Pancreas (tissue), 10 donors: Measurements from ENCODE around the gene HOXC10. TPM values are rescaled to one million over a fixed set of nuclear protein-coding genes. Genes with fewer than 3 reads are reported as not detected.

Experiments
- ATAC-seq, 4 donors: fragments of 200-7000 bp; cut with Tn5 transposase; one replicate each; pipeline versions ENCODE4 v1.8.0 to v1.9.1; 2020; ENCODE audit warnings: mild to moderate bottlenecking in 4 of 4, moderate library complexity in 4 of 4
- DNase-seq, 6 donors: peaks; one replicate each; pipeline ENCODE4 v3.0.0-alpha.2; 2020
- FAIRE-seq: peaks from 2 replicates; lab custom pipeline; 2012; peaks lifted over from hg19 to GRCh38; lab: Jason Lieb, UNC
- H3K27ac ChIP-seq, 4 donors: fragments of 200-600 bp; sonication (generic); 1 replicate in 3 of 4; 2 replicates in 1 of 4; pipeline versions ENCODE4 v1.5.0 to v1.8.0; 2020
- H3K27me3 ChIP-seq, 4 donors: fragments of 200-600 bp; one replicate each; pipeline ENCODE4 v1.8.0; 2021
- H3K36me3 ChIP-seq, 3 donors: fragments of 200-600 bp; sonication (generic) in 1 of 3; one replicate each; pipeline versions ENCODE4 v1.5.0 to v1.8.0; 2020 to 2021
- H3K4me1 ChIP-seq, 3 donors: fragments of 200-600 bp; one replicate each; pipeline ENCODE4 v1.8.0; 2021
- H3K4me3 ChIP-seq, 4 donors: fragments of 200-600 bp; sonication (generic) in 2 of 4; one replicate each; pipeline versions ENCODE4 v1.5.0 to v1.8.0; 2020 to 2021
- H3K9me3 ChIP-seq, 4 donors: fragments of 200-600 bp; one replicate each; pipeline ENCODE4 v1.8.0; 2021
- WGBS, 2 donors: extraction: QIAGEN DNeasy Blood & Tissue Kit; methylation state at CpG; one replicate each; pipeline ENCODE4 v1.1.7; 2013; 5-methylcytosine and 5-hydroxymethylcytosine counted together
- intact Hi-C, 3 donors: fragments of 100-400 bp; cut with DNase I; formaldehyde crosslinking; loops; one replicate each; pipeline versions ENCODE4 v1.11.1 to v1.14.2; 2022
- polyA plus RNA-seq, 2 donors: library from polyadenylated mRNA; stranded (reverse); fragments of 200-250 nt; gene quantifications; one replicate each; pipeline ENCODE4 v1.2.3, GENCODE V29; 2013
- total RNA-seq, 6 donors: library from RNA; stranded (reverse); fragmentation: NEBNext Ultra II Directional in 4 of 6; extraction: Animal tissue kit (Norgen Biotek cat#: 25700) in 4 of 6; gene quantifications; one replicate each; pipeline versions ENCODE4 v1.2.1 to v1.2.4, GENCODE V29; 2021 to 2023
- TF ChIP-seq, protein P1 (sequence below), 4 donors: fragments of 200-600 bp; sonication (generic) in 3 of 4; IDR thresholded peaks; one replicate each; pipeline versions ENCODE4 v1.5.0 to v1.8.0; 2021; ENCODE audit warnings: antibody characterized with exemption in 4 of 4
- donor health status: healthy with polysubstance abuse.
- donor health status: DM: no; HTN: no; CAD: no; lungs with moderate emphysema.
- donor health status: DM: no; HTN: no; CAD: no.
- donor health status: control.
- donor health status: control.
- donor health status: Bipolar disorder and iron deficiency.
- donor health status: DM: yes; HTN: yes; CAD: no.
- donor health status: DM: no; HTN: no; CAD: no.
- donor health status: DM: no; HTN: no; CAD: no.
- donor health status: DM: yes; HTN: yes; CAD: no.

HOXC10 gene
- total and polyA plus RNA-seq, 8 donors: 0.08 to 0.16 TPM; not detected in 6

DNA sequence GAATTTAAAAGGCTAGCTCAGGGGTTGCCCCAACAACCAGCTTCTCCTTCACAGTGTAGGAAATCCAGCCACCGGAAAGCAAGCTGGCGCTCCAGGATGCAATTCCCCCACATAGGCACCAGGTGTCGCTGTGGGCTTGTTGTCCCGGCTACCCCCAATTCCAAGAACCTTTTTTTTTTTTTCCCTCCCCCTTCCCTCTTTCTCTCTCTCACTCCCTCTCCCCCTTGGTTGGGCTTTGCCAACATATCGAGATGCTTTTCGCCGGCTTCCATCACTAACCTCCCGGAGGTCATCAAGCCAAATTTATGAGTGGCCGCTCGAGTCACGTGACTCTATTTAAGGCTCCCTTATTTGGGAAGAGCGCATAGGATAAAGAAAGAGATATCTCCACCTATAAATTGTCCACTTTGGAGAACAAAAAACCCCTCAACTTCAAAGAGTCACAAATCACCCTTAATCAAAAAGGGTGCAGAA is 47.7 kb downstream of the HOXC10 start, which contains the start of gene HOXC5:
Gene HOXC5 (plus strand): TSS at position 424 of the 474 bp plus-strand sequence. CDS start 73 bp downstream, outside the sequence.
- TF ChIP-seq, protein P1, sequence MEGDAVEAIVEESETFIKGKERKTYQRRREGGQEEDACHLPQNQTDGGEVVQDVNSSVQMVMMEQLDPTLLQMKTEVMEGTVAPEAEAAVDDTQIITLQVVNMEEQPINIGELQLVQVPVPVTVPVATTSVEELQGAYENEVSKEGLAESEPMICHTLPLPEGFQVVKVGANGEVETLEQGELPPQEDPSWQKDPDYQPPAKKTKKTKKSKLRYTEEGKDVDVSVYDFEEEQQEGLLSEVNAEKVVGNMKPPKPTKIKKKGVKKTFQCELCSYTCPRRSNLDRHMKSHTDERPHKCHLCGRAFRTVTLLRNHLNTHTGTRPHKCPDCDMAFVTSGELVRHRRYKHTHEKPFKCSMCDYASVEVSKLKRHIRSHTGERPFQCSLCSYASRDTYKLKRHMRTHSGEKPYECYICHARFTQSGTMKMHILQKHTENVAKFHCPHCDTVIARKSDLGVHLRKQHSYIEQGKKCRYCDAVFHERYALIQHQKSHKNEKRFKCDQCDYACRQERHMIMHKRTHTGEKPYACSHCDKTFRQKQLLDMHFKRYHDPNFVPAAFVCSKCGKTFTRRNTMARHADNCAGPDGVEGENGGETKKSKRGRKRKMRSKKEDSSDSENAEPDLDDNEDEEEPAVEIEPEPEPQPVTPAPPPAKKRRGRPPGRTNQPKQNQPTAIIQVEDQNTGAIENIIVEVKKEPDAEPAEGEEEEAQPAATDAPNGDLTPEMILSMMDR (IDR thresholded peaks at IDR 0.05): peak; percentile 52 to 79 (median 73)
- Histone ChIP-seq H3K4me1 (no peaks in the 10 kb centered on the region), H3K27me3 (peaks cover 3 to 58% (median 12%) of the 10 kb centered on the region in 4 donors), H3K4me3 (peak within 1 kb of the TSS in 1 of 4 donors; percentile 16), H3K27ac (no peak within 1 kb of the TSS), H3K9me3 (no peaks in the 10 kb centered on the region), H3K36me3 (no peaks in the 10 kb centered on the region)
- intact Hi-C loops: loop anchor here in 1 of 3 donors (5.0 kb wide), 1 partner anchor 165 kb away; no protein-coding TSS in a partner anchor
- DNase-seq (peak in 5 of 6 donors; percentile 42 to 77 (median 55)), ATAC-seq (peak in 3 of 4 donors; percentile 69 to 89 (median 77)), FAIRE-seq (no peak)
- WGBS, 2 donors: 5 to 6% methylated on average over 12 of the region's 12 CpGs

DNA sequence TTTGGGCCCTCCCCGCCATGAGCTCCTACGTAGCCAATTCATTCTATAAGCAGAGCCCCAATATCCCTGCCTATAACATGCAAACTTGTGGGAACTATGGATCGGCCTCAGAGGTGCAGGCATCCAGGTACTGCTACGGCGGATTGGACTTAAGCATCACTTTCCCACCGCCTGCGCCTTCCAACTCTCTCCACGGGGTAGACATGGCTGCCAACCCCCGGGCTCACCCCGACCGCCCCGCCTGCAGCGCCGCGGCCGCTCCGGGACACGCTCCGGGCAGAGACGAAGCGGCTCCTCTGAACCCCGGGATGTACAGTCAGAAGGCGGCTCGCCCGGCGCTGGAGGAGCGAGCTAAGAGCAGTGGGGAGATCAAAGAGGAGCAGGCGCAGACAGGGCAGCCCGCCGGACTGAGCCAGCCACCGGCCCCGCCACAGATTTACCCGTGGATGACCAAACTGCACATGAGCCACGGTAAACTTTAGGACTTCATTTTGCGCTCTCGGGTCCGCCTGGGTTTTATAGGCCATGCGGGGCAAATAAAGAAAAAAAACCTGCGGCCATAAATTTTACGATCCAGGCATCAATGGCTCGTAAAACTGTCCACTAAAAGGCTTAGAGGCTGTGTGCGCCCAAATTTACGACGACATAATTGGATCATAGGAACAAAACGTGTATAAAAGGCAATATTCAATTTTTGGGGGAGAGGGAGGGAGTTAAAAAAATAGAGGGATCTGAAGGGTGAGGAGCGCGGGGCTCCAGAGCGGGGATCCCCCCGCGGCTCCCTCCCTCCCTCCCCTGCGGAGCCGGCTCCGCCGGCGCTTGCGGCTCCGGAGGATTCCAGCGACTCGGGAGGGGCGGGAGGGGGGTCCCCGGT is 48.4 kb downstream of the HOXC10 start:
- H3K9me3 ChIP-seq: no peaks in the 10 kb centered on the region
- FAIRE-seq: no peak
- H3K4me3 ChIP-seq: peak overlapping the region in 1 of 4 donors; percentile 16
- H3K27me3 ChIP-seq: peaks cover 3 to 53% (median 12%) of the 10 kb centered on the region in 4 donors
- peak in 3 of 4 donors; percentile 24 to 37 (median 30) for ATAC-seq
- TF ChIP-seq, protein P1 (IDR thresholded peaks at IDR 0.05): no peak
- DNase-seq: no peak
- H3K36me3 ChIP-seq: no peaks in the 10 kb centered on the region
- 5 to 6% methylated on average over 49 to 61 of the region's 61 CpGs for WGBS, 2 donors
- H3K4me1 ChIP-seq: no peaks in the 10 kb centered on the region
- H3K27ac ChIP-seq: no peak overlapping the region
- intact Hi-C loops: loop anchor here in 1 of 3 donors (5.0 kb wide), 1 partner anchor 164 kb away; no protein-coding TSS in a partner anchor

DNA sequence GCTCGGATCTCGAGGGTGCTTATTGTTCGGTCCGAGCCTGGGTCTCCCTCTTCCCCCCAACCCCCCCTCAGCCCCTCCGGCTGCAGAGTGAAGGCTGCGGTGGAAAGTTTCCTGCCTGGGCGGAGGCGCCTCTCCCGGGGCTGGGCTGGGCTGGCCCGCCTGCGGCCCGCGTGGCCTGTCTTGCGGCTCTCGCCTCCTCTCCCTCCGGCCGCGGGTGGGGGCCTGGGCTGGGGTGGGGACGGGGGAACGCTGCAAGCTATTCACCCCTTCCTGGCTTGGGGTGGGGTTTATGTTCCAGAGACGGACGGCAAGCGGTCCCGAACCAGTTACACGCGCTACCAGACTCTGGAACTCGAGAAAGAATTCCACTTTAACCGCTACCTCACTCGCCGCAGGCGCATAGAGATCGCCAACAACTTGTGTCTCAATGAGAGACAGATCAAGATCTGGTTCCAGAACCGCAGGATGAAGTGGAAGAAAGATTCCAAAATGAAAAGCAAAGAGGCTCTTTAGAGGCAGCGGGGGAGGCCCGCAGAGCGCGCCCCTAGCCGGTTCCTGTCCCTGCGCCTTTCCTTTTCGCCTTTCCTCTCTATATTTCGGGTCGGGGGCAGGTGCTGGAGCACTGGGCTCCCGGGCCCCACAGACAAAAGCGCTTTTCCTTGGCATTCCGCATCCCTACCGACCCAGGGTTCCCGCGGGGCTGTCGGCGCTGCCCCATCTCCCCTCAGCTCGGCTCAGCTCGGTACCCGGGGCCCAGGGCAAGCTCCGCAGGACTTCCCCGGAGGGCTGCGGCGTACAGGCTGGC is 49.2 kb downstream of the HOXC10 start:
- intact Hi-C loops: loop anchor here in 1 of 3 donors (5.0 kb wide), 1 partner anchor 163 kb away; no protein-coding TSS in a partner anchor
- TF ChIP-seq, protein P1 (IDR thresholded peaks at IDR 0.05): no peak
- Histone ChIP-seq H3K27ac (no peak overlapping the region), H3K27me3 (peaks cover 3 to 45% (median 12%) of the 10 kb centered on the region in 4 donors), H3K4me3 (peak overlapping the region in 1 of 4 donors; percentile 16), H3K9me3 (no peaks in the 10 kb centered on the region), H3K4me1 (no peaks in the 10 kb centered on the region), H3K36me3 (no peaks in the 10 kb centered on the region)
- DNase-seq: no peak
- ATAC-seq: peak in 2 of 4 donors; percentile 8 to 19
- FAIRE-seq: no peak
- 13 to 14% methylated on average over 42 to 57 of the region's 57 CpGs for WGBS, 2 donors

DNA sequence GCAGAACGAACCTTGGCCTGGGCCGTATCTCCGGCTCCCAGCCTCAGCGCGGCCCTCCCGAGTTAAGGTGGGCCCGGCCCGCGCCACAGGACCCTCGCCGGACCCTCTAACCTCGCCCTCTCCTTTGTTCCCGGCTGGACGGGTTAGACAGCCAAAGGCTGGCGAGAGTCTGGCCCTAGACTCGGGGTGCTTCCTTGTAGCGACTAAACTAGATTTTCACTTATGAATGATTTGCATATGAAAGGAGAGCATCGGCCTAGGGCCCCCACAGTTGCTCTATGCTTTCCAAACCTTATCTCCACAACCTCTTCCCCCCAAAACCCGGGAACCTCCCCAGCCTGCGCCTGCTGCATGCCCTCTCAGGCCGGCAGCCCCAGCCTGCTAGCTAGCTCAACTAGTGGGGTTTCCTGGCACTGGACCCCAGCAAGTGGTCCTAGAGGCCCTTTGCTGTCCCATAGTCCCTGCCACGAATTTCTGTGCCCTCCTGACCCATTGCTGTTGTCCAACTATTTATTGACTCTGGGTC is 49.9 kb downstream of the HOXC10 start:
- Histone ChIP-seq H3K27ac (no peak overlapping the region), H3K4me3 (no peak overlapping the region), H3K36me3 (no peaks in the 10 kb centered on the region), H3K4me1 (no peaks in the 10 kb centered on the region), H3K27me3 (peaks cover 3 to 42% (median 10%) of the 10 kb centered on the region in 4 donors), H3K9me3 (no peaks in the 10 kb centered on the region)
- no peak for FAIRE-seq
- no peak for DNase-seq
- TF ChIP-seq, protein P1 (IDR thresholded peaks at IDR 0.05): no peak
- ATAC-seq: no peak
- intact Hi-C loops: loop anchor here in 1 of 3 donors (5.0 kb wide), 1 partner anchor 162 kb away; no protein-coding TSS in a partner anchor
- 49 to 65% methylated on average over 16 to 22 of the region's 22 CpGs for WGBS, 2 donors
